HL-60 (cell line): ENCODE results near the gene CFAP65.

Source experiments
- DNase-seq, 2 experiments: peaks; one replicate each; pipeline ENCODE4 v3.0.0-alpha.2; 2010 to 2020; ENCODE audit warnings: low read depth in 1 of 2, low spot score in 1 of 2
- H3K27ac ChIP-seq: fragments of 250-450 bp; sonication (Bioruptor Pico); replicated peaks from 2 replicates; pipeline ENCODE4 v1.5.1; 2020; ENCODE audit warnings: mild to moderate bottlenecking, moderate library complexity
- H3K27me3 ChIP-seq: fragments of 250-450 bp; sonication (Bioruptor Pico); 2 replicates; pipeline ENCODE4 v1.5.1; 2021; ENCODE audit warnings: mild to moderate bottlenecking, moderate library complexity; ENCODE audit not compliant: insufficient read depth, poor library complexity, severe bottlenecking
- H3K4me3 ChIP-seq: replicated peaks from 2 replicates; pipeline ENCODE4 v1.5.1; 2011; ENCODE audit warnings: mild to moderate bottlenecking, control low read depth, low read length; ENCODE audit not compliant: insufficient read depth
- CTCF ChIP-seq: IDR thresholded peaks from one replicate; pipeline ENCODE4 v1.5.1; 2011; ENCODE audit warnings: low read length, control low read depth, inconsistent platforms; ENCODE audit not compliant: insufficient read depth
- GABPA ChIP-seq: IDR thresholded peaks from 2 replicates; pipeline ENCODE4 v1.6.1; 2012; ENCODE audit warnings: low read depth
- POLR2AphosphoS5 ChIP-seq: IDR thresholded peaks from 2 replicates; pipeline ENCODE4 v1.6.1; 2012; ENCODE audit warnings: low read depth
- REST ChIP-seq: IDR thresholded peaks from 2 replicates; pipeline ENCODE4 v1.6.1; 2012; ENCODE audit warnings: low read depth; ENCODE audit not compliant: insufficient replicate concordance
- SPI1 ChIP-seq: IDR thresholded peaks from 2 replicates; pipeline ENCODE4 v1.6.1; 2012; ENCODE audit warnings: low read depth, mild to moderate bottlenecking, borderline replicate concordance

CFAP65 gene

GRCh38 chr2:218970894-218971293 is 70.4 kb downstream of the CFAP65 start:
- Histone ChIP-seq H3K4me3 (no peak overlapping the region), H3K27ac (no peak overlapping the region), H3K27me3 (peaks cover 8% of the 10 kb centered on the region)
- TF ChIP-seq SPI1 (no peak), CTCF (no peak), REST (no peak)
- no peak for DNase-seq

DNA sequence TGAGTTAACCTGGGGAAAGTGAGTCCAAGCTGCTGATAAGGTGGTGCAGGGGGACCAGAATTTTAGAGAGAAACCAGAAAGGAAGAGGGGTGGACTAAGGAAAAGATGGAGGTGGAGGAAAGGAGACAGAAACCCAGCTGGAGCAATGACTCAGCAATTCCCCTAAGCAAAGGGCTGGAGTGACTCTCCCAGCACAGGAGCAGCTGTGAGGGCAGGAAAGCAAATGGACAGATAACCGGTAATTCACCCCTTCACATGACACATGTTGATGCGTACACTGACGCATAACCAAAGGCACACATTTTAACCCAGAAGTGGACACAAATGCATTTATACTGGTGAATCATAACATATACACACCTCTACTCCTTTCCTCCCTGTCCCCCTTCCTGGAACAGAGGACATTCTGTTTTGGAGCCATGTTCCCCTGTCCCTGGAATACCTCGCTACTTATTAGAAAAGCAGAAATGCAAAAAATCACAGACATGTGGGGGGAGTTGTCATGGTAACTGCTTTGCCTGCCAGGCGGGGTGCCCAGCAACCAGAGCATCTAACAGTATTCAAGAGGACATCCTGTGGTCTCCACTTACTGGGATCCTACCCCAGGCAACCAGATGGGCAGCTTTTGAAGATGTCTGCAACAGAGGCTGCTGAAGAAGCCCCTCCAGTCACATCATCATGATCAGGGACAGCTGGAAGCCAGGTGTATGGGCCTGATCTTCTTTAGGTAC is 77.1 kb downstream of the CFAP65 start:
- H3K27me3 ChIP-seq = peaks cover 55% of the 10 kb centered on the region
- TF ChIP-seq CTCF = no peak
- no peak for TF ChIP-seq POLR2AphosphoS5
- no peak for DNase-seq
- H3K27ac ChIP-seq = no peak overlapping the region
- H3K4me3 ChIP-seq = no peak overlapping the region

DNA sequence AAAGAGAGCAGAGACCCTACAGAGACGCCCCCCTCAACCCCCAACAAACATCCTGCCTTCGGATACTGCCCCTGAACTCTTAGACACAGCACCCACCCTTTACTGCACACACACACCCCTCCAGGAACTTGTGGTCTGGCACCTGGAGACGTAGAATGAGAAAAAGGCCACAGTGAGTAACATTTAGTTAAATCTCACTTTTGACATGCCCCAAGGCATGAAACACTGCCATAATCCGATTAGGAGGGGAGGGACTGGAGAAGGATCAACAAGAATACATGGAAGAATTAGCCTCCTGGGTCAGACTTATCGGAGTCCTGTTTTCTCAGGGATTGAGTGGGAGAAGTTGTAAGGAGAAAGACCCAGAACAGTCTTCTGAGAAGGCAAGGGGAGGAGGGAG is 77.7 kb downstream of the CFAP65 start:
- no peak for DNase-seq
- H3K27ac ChIP-seq = no peak overlapping the region
- H3K4me3 ChIP-seq = no peak overlapping the region
- peaks cover 61% of the 10 kb centered on the region for H3K27me3 ChIP-seq
- TF ChIP-seq POLR2AphosphoS5 = no peak
- no peak for TF ChIP-seq GABPA
- no peak for TF ChIP-seq REST
- TF ChIP-seq CTCF = no peak
- no peak for TF ChIP-seq SPI1

GRCh38 chr2:218962859-218963492 is 78.3 kb downstream of the CFAP65 start:
- peak in 1 of 2 experiments; percentile 22 for DNase-seq
- Histone ChIP-seq H3K4me3 (no peak overlapping the region), H3K27me3 (peaks cover 68% of the 10 kb centered on the region), H3K27ac (no peak overlapping the region)
- TF ChIP-seq SPI1 (no peak), REST (peak; percentile 99)
